Measurements from ENCODE around the gene FAM174B.

Gene FAM174B

GRCh38 chr15:92638709-92639365 is 16.7 kb downstream of the FAM174B start:
- DNase-seq, result no peak

GRCh38 chr15:92638291-92638708 is 17.3 kb downstream of the FAM174B start:
- no peak for DNase-seq

- DNase-seq, result no peak
Observed at GRCh38 chr15:92637626-92638025, 17.9 kb downstream of the FAM174B start.

GRCh38 chr15:92636908-92637481 is 18.6 kb downstream of the FAM174B start:
- no peak for DNase-seq

GRCh38 chr15:92636401-92636907 is 19.1 kb downstream of the FAM174B start:
- no peak for DNase-seq

- DNase-seq, result no peak
Observed at GRCh38 chr15:92634671-92635201, 20.8 kb downstream of the FAM174B start.

GRCh38 chr15:92634060-92634459 is 21.5 kb downstream of the FAM174B start:
- DNase-seq, result no peak

- no peak for DNase-seq
Observed at GRCh38 chr15:92633418-92633817, 22.2 kb downstream of the FAM174B start.

- no peak for DNase-seq
Observed at GRCh38 chr15:92633001-92633400, 22.6 kb downstream of the FAM174B start.

- no peak for DNase-seq
Observed at GRCh38 chr15:92631721-92632120, 23.9 kb downstream of the FAM174B start.

- no peak for DNase-seq
Observed at GRCh38 chr15:92629975-92630626, 25.5 kb downstream of the FAM174B start.

GRCh38 chr15:92629276-92629974 is 26.1 kb downstream of the FAM174B start:
- no peak for DNase-seq

GRCh38 chr15:92627014-92627413 is 28.6 kb downstream of the FAM174B start:
- DNase-seq, result no peak

GRCh38 chr15:92625251-92625980 is 30.2 kb downstream of the FAM174B start:
- DNase-seq, result no peak

- no peak for DNase-seq
Observed at GRCh38 chr15:92624401-92624991, 31.1 kb downstream of the FAM174B start.

- no peak for DNase-seq
Observed at GRCh38 chr15:92623435-92623834, 32.1 kb downstream of the FAM174B start.

- DNase-seq, result no peak
Observed at GRCh38 chr15:92621972-92622533, 33.5 kb downstream of the FAM174B start.

- no peak for DNase-seq
Observed at GRCh38 chr15:92620991-92621390, 34.6 kb downstream of the FAM174B start.

GRCh38 chr15:92619145-92620101 is 36.2 kb downstream of the FAM174B start:
- DNase-seq, result no peak
